LNCAP (cell line): ENCODE measurements around the gene LTBP1.

Source experiments
- TF ChIP-seq, protein P1 (sequence below): fragments of 450-650 bp; IDR thresholded peaks from 2 replicates; pipeline ENCODE4 v1.5.1; 2017; ENCODE audit warnings: mild to moderate bottlenecking

Gene LTBP1

DNA sequence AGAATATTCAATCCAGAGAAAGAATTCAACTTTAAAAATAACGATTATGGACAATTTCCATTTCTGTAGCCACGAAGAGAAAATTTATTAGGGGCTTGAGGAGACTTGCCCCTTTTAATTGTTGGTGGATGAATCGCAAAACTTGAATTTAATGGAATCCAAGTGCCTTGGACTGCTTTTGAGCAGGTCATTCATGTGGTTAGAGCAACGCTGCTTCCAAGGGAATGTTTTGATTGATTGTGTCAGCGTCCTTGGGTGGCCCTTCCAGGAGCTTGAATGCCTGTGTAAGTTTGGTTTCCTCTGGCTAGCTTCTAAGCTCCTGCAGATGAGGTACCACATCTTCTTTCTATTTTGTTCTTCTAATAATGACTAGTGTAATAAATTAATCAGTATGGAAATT, 213.4 kb downstream of the LTBP1 start:
- TF ChIP-seq, protein P1, sequence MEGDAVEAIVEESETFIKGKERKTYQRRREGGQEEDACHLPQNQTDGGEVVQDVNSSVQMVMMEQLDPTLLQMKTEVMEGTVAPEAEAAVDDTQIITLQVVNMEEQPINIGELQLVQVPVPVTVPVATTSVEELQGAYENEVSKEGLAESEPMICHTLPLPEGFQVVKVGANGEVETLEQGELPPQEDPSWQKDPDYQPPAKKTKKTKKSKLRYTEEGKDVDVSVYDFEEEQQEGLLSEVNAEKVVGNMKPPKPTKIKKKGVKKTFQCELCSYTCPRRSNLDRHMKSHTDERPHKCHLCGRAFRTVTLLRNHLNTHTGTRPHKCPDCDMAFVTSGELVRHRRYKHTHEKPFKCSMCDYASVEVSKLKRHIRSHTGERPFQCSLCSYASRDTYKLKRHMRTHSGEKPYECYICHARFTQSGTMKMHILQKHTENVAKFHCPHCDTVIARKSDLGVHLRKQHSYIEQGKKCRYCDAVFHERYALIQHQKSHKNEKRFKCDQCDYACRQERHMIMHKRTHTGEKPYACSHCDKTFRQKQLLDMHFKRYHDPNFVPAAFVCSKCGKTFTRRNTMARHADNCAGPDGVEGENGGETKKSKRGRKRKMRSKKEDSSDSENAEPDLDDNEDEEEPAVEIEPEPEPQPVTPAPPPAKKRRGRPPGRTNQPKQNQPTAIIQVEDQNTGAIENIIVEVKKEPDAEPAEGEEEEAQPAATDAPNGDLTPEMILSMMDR = no peak

GRCh38 chr2:33166287-33166881, 219.6 kb downstream of the LTBP1 start:
- TF ChIP-seq, protein P1 = no peak

DNA sequence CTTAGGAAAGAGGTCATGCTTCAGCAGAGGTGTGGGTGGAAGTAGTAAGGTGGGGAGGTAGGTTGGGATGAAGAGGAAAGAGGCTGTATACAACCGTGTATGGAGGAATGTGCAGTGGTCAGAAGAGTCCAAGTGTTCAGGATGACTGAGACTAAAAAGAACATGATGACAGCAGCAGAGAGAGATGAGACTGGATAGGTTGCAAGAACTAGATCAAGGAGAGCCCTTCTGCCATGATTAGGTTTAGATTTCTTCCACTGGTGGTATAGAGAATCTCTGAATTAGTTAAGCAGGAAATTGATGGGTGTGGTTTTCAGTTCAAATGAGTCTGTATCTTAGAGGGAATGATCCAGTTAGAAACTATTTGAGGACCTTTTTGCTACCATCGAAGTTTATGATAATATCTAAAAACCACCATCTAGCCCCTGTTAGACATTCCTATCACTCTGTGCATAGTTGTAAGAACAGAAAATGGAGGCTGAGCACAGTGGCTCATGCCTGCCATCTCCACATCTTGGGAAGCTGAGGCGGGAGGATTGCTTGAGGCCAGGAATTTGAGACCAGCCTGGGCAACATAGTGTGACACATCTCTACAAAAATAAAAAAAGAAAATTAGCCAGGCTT, 221.0 kb downstream of the LTBP1 start:
- TF ChIP-seq, protein P1 = no peak

GRCh38 chr2:33168425-33168824, 221.7 kb downstream of the LTBP1 start:
- TF ChIP-seq, protein P1 = no peak

GRCh38 chr2:33168922-33169321, 222.2 kb downstream of the LTBP1 start:
- TF ChIP-seq, protein P1 = no peak

DNA sequence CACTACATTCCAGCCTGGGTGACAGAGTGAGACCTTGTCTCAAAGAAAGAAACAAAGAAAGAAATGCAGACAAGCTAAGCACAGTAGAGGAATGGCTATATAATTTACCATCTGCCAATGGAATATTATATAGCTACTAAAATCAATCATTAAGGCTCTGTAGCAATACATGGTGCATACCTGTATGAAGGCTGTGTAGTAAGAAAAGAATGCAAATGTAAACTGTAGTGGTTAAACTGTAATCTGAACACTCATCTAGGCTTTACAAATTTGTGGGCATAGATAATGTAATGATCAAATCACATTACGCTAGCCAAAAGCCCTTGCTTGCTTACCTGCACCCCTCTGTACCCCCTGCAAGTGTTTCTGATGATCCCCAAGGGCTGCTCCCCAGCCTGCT, 230.9 kb downstream of the LTBP1 start:
- TF ChIP-seq, protein P1 = no peak

DNA sequence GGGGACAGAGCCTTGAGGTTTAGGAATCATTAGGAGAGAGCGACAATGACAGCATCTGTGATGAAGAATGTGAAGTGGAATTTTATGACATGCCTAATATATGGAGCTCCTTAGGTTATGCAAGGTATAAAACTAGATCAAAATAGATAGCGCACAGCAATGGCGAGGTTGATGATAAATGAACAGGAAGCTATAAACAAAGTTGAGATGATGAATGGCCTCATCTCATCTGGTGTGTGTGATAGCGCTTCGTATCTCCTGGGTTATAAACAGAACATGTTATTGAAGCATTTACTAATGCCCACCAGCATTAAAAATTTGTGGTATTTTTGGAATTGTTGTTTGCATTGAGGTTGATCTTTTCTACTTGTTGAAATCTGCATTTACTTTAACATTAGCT, 231.5 kb downstream of the LTBP1 start:
- TF ChIP-seq, protein P1 = no peak

DNA sequence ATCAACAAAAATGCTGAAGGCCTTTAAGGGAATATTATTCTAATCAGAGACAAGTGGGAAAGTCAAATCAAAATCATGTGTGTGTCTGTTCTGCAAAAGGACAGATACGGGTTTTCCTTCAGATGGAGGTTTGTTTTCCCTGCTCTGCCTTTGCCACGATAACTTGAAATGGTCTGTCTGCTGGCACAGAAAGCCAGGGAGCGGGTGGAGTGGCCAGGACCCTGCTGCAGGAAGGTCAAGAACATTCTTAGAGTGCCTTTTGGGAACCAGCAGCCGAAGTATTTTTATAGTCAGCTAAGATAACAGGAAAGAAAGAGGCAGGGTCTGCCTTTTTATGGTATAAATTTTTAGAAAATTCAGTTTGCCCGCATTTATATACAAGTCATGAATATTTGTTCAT, 234.2 kb downstream of the LTBP1 start:
- TF ChIP-seq, protein P1 = no peak
